Neural progenitor cell (in vitro differentiated cells): ENCODE measurements around the gene NCOR2. TPM values are rescaled to one million over a fixed set of nuclear protein-coding genes. Genes with fewer than 3 reads are reported as not detected.
A peak's percentile ranks its signal among the peaks of the same experiment; 100 is the strongest.

Experiments used
- DNase-seq: peaks from one replicate; pipeline ENCODE4 v3.0.0-alpha.2; 2016; ENCODE audit warnings: low spot score
- H2AFZ ChIP-seq: fragments of 200-600 bp; sonication (generic); replicated peaks from 2 replicates; pipeline ENCODE4 v1.6.1; 2016; ENCODE audit warnings: antibody characterized with exemption
- H3F3A ChIP-seq: fragments of 200-600 bp; sonication (generic); 2 replicates; pipeline ENCODE4 v1.6.1; 2016; ENCODE audit warnings: antibody characterized with exemption, low read depth
- H3K27ac ChIP-seq: fragments of 200-600 bp; sonication (generic); 2 replicates; pipeline ENCODE4 v1.5.1; 2016; ENCODE audit warnings: mild to moderate bottlenecking
- H3K27me3 ChIP-seq: fragments of 200-600 bp; sonication (generic); 2 replicates; pipeline ENCODE4 v1.6.1; 2016; ENCODE audit warnings: mild to moderate bottlenecking, moderate library complexity
- H3K36me3 ChIP-seq: fragments of 200-600 bp; sonication (generic); 2 replicates; pipeline ENCODE4 v1.5.1; 2016
- H3K4me1 ChIP-seq: fragments of 200-600 bp; sonication (generic); 2 replicates; pipeline ENCODE4 v1.6.1; 2016; ENCODE audit warnings: mixed run types
- H3K4me2 ChIP-seq: fragments of 200-600 bp; sonication (generic); 2 replicates; pipeline ENCODE4 v1.6.1; 2016
- H3K4me3 ChIP-seq: fragments of 200-600 bp; sonication (generic); 2 replicates; pipeline ENCODE4 v1.5.1; 2016
- H3K79me2 ChIP-seq: fragments of 200-600 bp; sonication (generic); 2 replicates; pipeline ENCODE4 v1.6.1; 2016; ENCODE audit warnings: low read depth
- H3K9ac ChIP-seq: fragments of 200-600 bp; sonication (generic); 2 replicates; pipeline ENCODE4 v1.6.1; 2016
- H3K9me3 ChIP-seq: fragments of 200-600 bp; sonication (generic); 2 replicates; pipeline ENCODE4 v1.5.1; 2016; ENCODE audit warnings: low read depth
- H4K20me1 ChIP-seq: fragments of 200-600 bp; sonication (generic); 2 replicates; pipeline ENCODE4 v1.6.1; 2016; ENCODE audit warnings: low read depth
- H3K27ac Mint-ChIP-seq: 3 replicates; pipeline ENCODE4 v1.8.0; 2021; ENCODE audit warnings: mixed read lengths
- H3K27me3 Mint-ChIP-seq: 2 replicates; pipeline ENCODE4 v1.8.0; 2022; ENCODE audit warnings: low read depth, mild to moderate bottlenecking, inconsistent platforms, moderate library complexity, mixed read lengths; ENCODE audit not compliant: insufficient read depth
- H3K36me3 Mint-ChIP-seq: 3 replicates; pipeline ENCODE4 v1.8.0; 2021; ENCODE audit warnings: mixed read lengths
- H3K4me1 Mint-ChIP-seq: 3 replicates; pipeline ENCODE4 v1.8.0; 2021; ENCODE audit warnings: mixed read lengths
- H3K4me3 Mint-ChIP-seq: 3 replicates; pipeline ENCODE4 v1.8.0; 2021; ENCODE audit warnings: mild to moderate bottlenecking, moderate library complexity, mixed read lengths
- H3K9me3 Mint-ChIP-seq: 3 replicates; pipeline ENCODE4 v1.8.0; 2020; ENCODE audit warnings: mixed read lengths
- CTCF ChIP-seq: fragments of 200-600 bp; sonication (generic); IDR thresholded peaks from 2 replicates; pipeline ENCODE4 v1.5.1; 2017; ENCODE audit warnings: antibody characterized with exemption, mild to moderate bottlenecking
- EZH2 ChIP-seq: fragments of 200-600 bp; sonication (generic); IDR thresholded peaks from 2 replicates; pipeline ENCODE4 v1.6.1; 2017; ENCODE audit warnings: antibody characterized with exemption, mild to moderate bottlenecking, moderate library complexity
- EZH2phosphoT487 ChIP-seq: fragments of 200-600 bp; sonication (generic); IDR thresholded peaks from 2 replicates; pipeline ENCODE4 v1.6.1; 2017; ENCODE audit warnings: antibody characterized with exemption
- total RNA-seq: library from RNA; depleted of rRNA; stranded (reverse); fragments of >200 nt; gene quantifications from 2 replicates; pipeline ENCODE4 v1.2.3, GENCODE V29; 2015; ENCODE audit warnings: low replicate concordance

The NCOR2 gene
- total RNA-seq, 1 donor from 2014 or later = 14.3 TPM

GRCh38 chr12:124578854-124579253 is 11.4 kb upstream of the NCOR2 start:
- peaks cover 6% of the 10 kb centered on the region for H3K9me3 Mint-ChIP-seq
- H3K36me3 ChIP-seq = no peaks in the 10 kb centered on the region
- H4K20me1 ChIP-seq = no peaks in the 10 kb centered on the region
- TF ChIP-seq CTCF = no peak
- TF ChIP-seq EZH2phosphoT487 = no peak
- TF ChIP-seq EZH2 = no peak
- H3K27ac Mint-ChIP-seq = peak overlapping the region; percentile 6
- DNase-seq = no peak
- no peaks in the 10 kb centered on the region for H3F3A ChIP-seq
- no peaks in the 10 kb centered on the region for H3K27me3 ChIP-seq
- H2AFZ ChIP-seq = no peak overlapping the region
- no peaks in the 10 kb centered on the region for H3K9me3 ChIP-seq
- peaks cover 17% of the 10 kb centered on the region for H3K4me1 Mint-ChIP-seq
- no peak overlapping the region for H3K4me3 ChIP-seq
- no peak overlapping the region for H3K4me3 Mint-ChIP-seq
- peaks cover 19% of the 10 kb centered on the region for H3K27me3 Mint-ChIP-seq
- peaks cover 5% of the 10 kb centered on the region for H3K4me1 ChIP-seq
- no peak overlapping the region for H3K9ac ChIP-seq
- H3K4me2 ChIP-seq = no peak overlapping the region
- no peaks in the 10 kb centered on the region for H3K36me3 Mint-ChIP-seq
- no peak overlapping the region for H3K27ac ChIP-seq
- no peaks in the 10 kb centered on the region for H3K79me2 ChIP-seq

GRCh38 chr12:124578445-124578844 is 11.0 kb upstream of the NCOR2 start:
- H3K4me2 ChIP-seq = no peak overlapping the region
- Mint-ChIP-seq H3K27me3 (peaks cover 17% of the 10 kb centered on the region), H3K27ac (no peak overlapping the region), H3K4me3 (no peak overlapping the region), H3K4me1 (peaks cover 21% of the 10 kb centered on the region), H3K36me3 (no peaks in the 10 kb centered on the region), H3K9me3 (peaks cover 4% of the 10 kb centered on the region)
- H3K36me3 ChIP-seq = no peaks in the 10 kb centered on the region
- no peaks in the 10 kb centered on the region for H3K79me2 ChIP-seq
- no peaks in the 10 kb centered on the region for H3K27me3 ChIP-seq
- H3K9me3 ChIP-seq = no peaks in the 10 kb centered on the region
- DNase-seq = no peak
- no peak overlapping the region for H3K27ac ChIP-seq
- no peak overlapping the region for H3K4me3 ChIP-seq
- H3K4me1 ChIP-seq = peaks cover 9% of the 10 kb centered on the region
- no peak overlapping the region for H2AFZ ChIP-seq
- H3F3A ChIP-seq = no peaks in the 10 kb centered on the region
- TF ChIP-seq EZH2phosphoT487 (no peak), CTCF (no peak), EZH2 (no peak)
- no peaks in the 10 kb centered on the region for H4K20me1 ChIP-seq
- H3K9ac ChIP-seq = no peak overlapping the region

- TF ChIP-seq EZH2phosphoT487 (no peak), EZH2 (no peak), CTCF (no peak)
- Histone ChIP-seq H3K36me3 (no peaks in the 10 kb centered on the region), H3K4me2 (no peak overlapping the region), H2AFZ (no peak overlapping the region), H3K4me1 (peaks cover 10% of the 10 kb centered on the region), H3K4me3 (no peak overlapping the region), H4K20me1 (no peaks in the 10 kb centered on the region), H3K9ac (no peak overlapping the region), H3K79me2 (no peaks in the 10 kb centered on the region), H3K27me3 (no peaks in the 10 kb centered on the region), H3F3A (no peaks in the 10 kb centered on the region), H3K9me3 (no peaks in the 10 kb centered on the region), H3K27ac (no peak overlapping the region)
- H3K4me1 Mint-ChIP-seq = peaks cover 22% of the 10 kb centered on the region
- H3K27ac Mint-ChIP-seq = no peak overlapping the region
- H3K27me3 Mint-ChIP-seq = peaks cover 19% of the 10 kb centered on the region
- H3K4me3 Mint-ChIP-seq = no peak overlapping the region
- peaks cover 4% of the 10 kb centered on the region for H3K9me3 Mint-ChIP-seq
- DNase-seq = no peak
- no peaks in the 10 kb centered on the region for H3K36me3 Mint-ChIP-seq
These were observed 10.6 kb upstream of the NCOR2 start for GRCh38 chr12:124577986-124578385.
